Retinal pigment epithelial cell (primary cell): ENCODE results near the gene JCAD.

Experiments used
- DNase-seq: peaks from one replicate; pipeline ENCODE4 v3.0.0-alpha.2; 2010; ENCODE audit warnings: low read depth
- H3K4me3 ChIP-seq: 2 replicates; pipeline ENCODE4 v1.5.1; 2011; ENCODE audit warnings: mild to moderate bottlenecking, low read length, control low read depth, moderate library complexity
- TF ChIP-seq, protein P1 (sequence below): conservative IDR thresholded peaks from 2 replicates; pipeline ENCODE4 v1.5.1; 2011; ENCODE audit warnings: low read depth, low read length, control low read depth, inconsistent platforms

Gene JCAD

GRCh38 chr10:30055226-30055662 lies 4.1 kb downstream of the JCAD start:
- TF ChIP-seq, protein P1, sequence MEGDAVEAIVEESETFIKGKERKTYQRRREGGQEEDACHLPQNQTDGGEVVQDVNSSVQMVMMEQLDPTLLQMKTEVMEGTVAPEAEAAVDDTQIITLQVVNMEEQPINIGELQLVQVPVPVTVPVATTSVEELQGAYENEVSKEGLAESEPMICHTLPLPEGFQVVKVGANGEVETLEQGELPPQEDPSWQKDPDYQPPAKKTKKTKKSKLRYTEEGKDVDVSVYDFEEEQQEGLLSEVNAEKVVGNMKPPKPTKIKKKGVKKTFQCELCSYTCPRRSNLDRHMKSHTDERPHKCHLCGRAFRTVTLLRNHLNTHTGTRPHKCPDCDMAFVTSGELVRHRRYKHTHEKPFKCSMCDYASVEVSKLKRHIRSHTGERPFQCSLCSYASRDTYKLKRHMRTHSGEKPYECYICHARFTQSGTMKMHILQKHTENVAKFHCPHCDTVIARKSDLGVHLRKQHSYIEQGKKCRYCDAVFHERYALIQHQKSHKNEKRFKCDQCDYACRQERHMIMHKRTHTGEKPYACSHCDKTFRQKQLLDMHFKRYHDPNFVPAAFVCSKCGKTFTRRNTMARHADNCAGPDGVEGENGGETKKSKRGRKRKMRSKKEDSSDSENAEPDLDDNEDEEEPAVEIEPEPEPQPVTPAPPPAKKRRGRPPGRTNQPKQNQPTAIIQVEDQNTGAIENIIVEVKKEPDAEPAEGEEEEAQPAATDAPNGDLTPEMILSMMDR, result no peak
- H3K4me3 ChIP-seq, result no peak overlapping the region
- no peak for DNase-seq

DNA sequence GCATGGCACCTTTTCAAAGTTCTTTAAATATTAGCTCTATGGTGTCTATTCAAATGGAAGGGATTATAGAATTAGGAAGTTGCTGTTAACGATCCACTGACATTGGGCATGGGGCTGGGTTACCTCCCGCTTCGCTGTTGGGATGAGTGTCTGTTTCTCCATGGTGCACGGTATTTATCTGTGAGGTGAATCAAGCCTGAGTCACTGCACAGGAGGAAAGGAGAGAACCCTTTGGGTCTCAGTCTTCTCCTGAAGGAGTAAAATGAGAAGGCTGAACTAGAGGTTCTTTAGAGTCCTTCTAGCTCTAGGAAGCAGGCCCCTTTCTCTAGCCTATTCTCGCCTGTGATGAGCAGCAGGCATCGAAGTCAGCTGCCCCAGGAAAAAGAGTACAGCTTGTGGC lies 7.3 kb downstream of the JCAD start:
- DNase-seq, result no peak
- no peak overlapping the region for H3K4me3 ChIP-seq
- TF ChIP-seq, protein P1, result no peak

DNA sequence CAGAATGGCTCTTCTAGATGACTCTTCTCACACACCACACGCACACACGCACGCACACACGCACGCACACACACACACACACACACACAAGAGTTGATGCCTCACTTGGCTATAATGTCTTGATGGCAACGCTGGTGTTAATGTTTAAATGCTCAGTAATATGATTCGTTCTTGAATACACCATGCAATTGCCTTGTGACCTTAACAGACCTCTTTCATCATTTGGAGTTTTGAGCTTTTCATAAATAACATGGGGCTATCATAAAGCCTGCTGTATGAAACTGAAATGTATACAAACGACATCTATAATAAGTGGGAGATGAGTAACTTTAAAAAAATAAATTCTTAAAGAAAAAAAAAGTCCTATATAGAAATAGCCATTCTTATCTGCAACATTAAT lies 8.2 kb downstream of the JCAD start:
- TF ChIP-seq, protein P1, result no peak
- DNase-seq, result no peak
- no peak overlapping the region for H3K4me3 ChIP-seq

DNA sequence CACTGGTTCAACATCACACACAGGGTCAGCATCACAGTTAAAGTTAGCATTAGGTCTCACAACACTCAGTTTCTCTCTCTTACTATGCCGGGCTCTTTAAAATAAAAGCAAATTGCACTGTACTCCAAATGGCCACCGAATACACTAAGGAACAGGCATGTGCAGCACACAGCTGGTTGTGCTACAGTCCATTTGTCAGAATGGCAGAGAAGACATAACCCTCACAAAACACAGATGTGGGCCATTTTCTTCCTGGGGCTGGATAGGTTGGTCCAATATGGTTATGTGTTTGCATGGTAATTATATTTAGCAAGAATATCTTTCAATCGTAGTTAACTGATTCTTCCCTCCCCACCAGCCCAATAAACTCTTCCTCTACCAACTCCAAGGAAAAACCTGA lies 9.0 kb downstream of the JCAD start:
- no peak for DNase-seq
- no peak overlapping the region for H3K4me3 ChIP-seq
- TF ChIP-seq, protein P1, result no peak

DNA sequence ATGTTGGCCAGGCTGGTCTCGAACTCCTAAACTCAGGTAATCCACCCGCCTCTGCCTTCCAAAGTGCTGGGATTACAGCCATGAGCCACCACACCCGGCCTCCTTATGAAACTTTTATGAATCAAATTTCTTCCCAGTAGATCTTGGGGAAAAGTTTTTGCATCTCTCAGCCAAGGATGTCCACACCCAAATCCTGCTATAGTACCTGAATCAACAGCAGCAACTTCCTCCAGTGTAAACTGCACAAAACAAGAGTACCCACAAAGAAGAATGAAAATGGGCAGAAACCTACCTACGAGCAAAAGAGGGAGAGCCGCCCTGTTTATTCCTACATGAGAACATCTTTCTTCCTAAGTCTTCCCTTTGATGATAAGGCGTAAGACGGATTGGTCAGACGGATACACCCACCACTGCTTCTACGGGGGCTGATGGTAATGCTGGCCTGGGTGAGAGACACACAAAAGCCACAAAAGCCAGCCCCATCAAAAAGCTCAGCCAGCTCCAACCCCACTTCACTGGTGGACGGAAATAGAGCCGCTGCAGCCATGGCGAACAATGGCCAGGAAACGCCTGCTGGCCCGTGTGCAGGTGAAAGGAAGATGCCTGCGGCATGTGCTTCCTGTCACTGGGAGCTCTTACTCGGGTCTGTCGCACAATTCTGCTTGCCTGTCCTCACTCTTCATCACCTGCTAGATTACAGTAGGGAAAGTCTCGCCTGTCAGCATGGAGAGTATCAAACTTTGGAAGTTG lies 10.4 kb downstream of the JCAD start:
- TF ChIP-seq, protein P1, result no peak
- DNase-seq, result no peak
- no peak overlapping the region for H3K4me3 ChIP-seq

GRCh38 chr10:30047924-30048531 lies 11.4 kb downstream of the JCAD start:
- TF ChIP-seq, protein P1, result no peak
- no peak for DNase-seq

DNA sequence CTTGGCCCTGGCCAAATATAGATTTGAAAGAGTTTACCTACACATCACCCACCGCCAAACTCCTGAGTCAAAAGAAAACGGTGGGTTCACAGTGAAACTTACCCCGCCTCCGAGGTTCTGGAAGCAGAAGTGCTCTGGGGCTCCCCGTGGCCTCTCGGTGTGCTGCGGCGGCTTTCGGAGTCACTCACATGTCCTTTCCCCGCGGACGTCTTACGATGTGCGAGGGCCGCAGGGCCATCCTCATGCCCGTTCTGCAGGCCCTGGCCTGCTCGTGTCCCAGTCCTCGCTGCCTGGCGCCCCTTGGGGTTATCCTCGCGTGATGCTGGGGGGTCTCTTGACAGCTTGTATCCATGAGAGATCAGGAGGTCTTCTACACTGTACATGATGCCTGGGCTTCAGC lies 12.0 kb downstream of the JCAD start:
- DNase-seq, result no peak
- no peak overlapping the region for H3K4me3 ChIP-seq
- TF ChIP-seq, protein P1, result no peak

More at GRCh38 chr10:30047924-30048531, 11.4 kb downstream of the JCAD start:
- no peak overlapping the region for H3K4me3 ChIP-seq
